Progenitor cell of endocrine pancreas (in vitro differentiated cells): ENCODE results near the gene GPR149. TPM values are rescaled to one million over a fixed set of nuclear protein-coding genes. Genes with fewer than 3 reads are reported as not detected.
"Not testable (repeated sequence)": the region's sequence is repeated elsewhere in the genome, so short reads cannot be mapped to it uniquely, and the experiment has no call there.

Experiments
- DNase-seq: peaks from one replicate; pipeline ENCODE4 v3.0.0; 2021; ENCODE audit warnings: low spot score; ENCODE audit not compliant: unreplicated experiment
- H3K27ac Mint-ChIP-seq: 2 replicates; pipeline ENCODE4 v1.8.0; 2021; ENCODE audit warnings: mild to moderate bottlenecking, moderate library complexity, mixed read lengths
- H3K27me3 Mint-ChIP-seq: 2 replicates; pipeline ENCODE4 v1.8.0; 2021; ENCODE audit warnings: mixed read lengths
- H3K36me3 Mint-ChIP-seq: 2 replicates; pipeline ENCODE4 v1.8.0; 2022; ENCODE audit warnings: mixed read lengths; ENCODE audit not compliant: insufficient read depth
- H3K4me1 Mint-ChIP-seq: 2 replicates; pipeline ENCODE4 v1.8.0; 2021; ENCODE audit warnings: low read depth, mixed read lengths
- H3K4me3 Mint-ChIP-seq: 2 replicates; pipeline ENCODE4 v1.8.0; 2021; ENCODE audit warnings: low read depth, mild to moderate bottlenecking, moderate library complexity, mixed read lengths
- H3K9me3 Mint-ChIP-seq: 2 replicates; pipeline ENCODE4 v1.8.0; 2021; ENCODE audit warnings: low read depth, mixed read lengths
- long read RNA-seq: library from polyadenylated mRNA; unstranded; transcript quantifications from one replicate; pipeline ENCODE4 v2.0.0, GENCODE V29; 2020
- total RNA-seq: library from RNA; stranded (reverse); gene quantifications from 2 replicates; pipeline ENCODE4 v1.2.1, GENCODE V29; 2021
- TF ChIP-seq, protein P1 (sequence below): fragments of 200-600 bp; sonication (generic); IDR thresholded peaks from one replicate; pipeline ENCODE4 v1.5.0; 2021; ENCODE audit warnings: antibody characterized with exemption, mild to moderate bottlenecking; ENCODE audit not compliant: unreplicated experiment

GPR149 gene
- not detected in 2 replicates for total RNA-seq
- long read RNA-seq: 0 reads

GRCh38 chr3:154430014-154430413 is at the start of gene GPR149:
GPR149 (minus strand) TSS chr3:154430190; CDS start chr3:154429615, 575 bp downstream.
- peak within 1 kb of the TSS; percentile 64 for H3K4me3 Mint-ChIP-seq
- H3K36me3 Mint-ChIP-seq: no peaks in the 10 kb centered on the region
- no peaks in the 10 kb centered on the region for H3K9me3 Mint-ChIP-seq
- H3K27ac Mint-ChIP-seq: no peak within 1 kb of the TSS
- DNase-seq: no peak
- TF ChIP-seq, protein P1, sequence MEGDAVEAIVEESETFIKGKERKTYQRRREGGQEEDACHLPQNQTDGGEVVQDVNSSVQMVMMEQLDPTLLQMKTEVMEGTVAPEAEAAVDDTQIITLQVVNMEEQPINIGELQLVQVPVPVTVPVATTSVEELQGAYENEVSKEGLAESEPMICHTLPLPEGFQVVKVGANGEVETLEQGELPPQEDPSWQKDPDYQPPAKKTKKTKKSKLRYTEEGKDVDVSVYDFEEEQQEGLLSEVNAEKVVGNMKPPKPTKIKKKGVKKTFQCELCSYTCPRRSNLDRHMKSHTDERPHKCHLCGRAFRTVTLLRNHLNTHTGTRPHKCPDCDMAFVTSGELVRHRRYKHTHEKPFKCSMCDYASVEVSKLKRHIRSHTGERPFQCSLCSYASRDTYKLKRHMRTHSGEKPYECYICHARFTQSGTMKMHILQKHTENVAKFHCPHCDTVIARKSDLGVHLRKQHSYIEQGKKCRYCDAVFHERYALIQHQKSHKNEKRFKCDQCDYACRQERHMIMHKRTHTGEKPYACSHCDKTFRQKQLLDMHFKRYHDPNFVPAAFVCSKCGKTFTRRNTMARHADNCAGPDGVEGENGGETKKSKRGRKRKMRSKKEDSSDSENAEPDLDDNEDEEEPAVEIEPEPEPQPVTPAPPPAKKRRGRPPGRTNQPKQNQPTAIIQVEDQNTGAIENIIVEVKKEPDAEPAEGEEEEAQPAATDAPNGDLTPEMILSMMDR: no peak
- peaks cover 18% of the 10 kb centered on the region for H3K4me1 Mint-ChIP-seq
- H3K27me3 Mint-ChIP-seq: peaks cover 58% of the 10 kb centered on the region

DNA sequence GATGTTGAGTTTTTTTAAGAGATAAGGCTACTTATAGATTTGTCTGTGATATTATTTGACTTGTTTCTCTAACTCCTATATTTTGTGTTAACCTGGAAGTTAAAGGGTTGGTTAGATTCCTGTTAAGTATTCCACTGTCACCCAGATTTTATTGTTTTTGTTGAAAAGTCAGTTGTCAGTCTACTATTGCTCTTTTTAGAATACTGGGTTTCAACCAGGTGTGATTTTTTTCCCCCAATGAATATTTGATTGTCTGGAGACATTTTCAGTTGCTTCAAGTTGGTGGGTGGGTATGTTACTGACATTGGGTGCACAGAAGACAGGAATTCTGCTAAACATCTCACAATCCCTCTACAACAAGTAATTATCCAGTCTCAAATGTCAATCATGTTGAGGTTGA is 43.8 kb upstream of the GPR149 start:
- H3K36me3 Mint-ChIP-seq: no peaks in the 10 kb centered on the region
- H3K4me1 Mint-ChIP-seq: no peaks in the 10 kb centered on the region
- no peaks in the 10 kb centered on the region for H3K27me3 Mint-ChIP-seq
- peaks cover 8% of the 10 kb centered on the region for H3K9me3 Mint-ChIP-seq
- no peak overlapping the region for H3K4me3 Mint-ChIP-seq
- TF ChIP-seq, protein P1: no peak
- H3K27ac Mint-ChIP-seq: no peak overlapping the region
- DNase-seq: no peak

DNA sequence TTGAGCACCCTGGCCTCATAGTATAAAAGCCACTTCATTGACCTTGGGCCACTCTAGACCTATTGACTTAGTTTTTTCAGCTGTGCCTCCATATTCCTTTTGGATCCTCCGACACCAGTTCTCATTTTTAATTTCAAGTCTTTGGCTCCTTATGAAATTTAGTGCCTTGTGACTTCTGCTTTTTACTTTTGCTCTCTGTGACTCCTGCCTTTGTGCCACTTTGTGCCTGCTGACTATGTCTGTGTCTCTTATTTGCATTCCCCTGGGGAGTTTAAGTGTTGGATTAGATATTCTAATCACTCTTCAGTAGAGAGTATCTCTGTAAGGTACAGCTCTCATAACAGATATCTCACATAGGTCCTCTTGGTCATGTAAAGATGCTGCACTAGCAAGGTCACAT is 39.6 kb upstream of the GPR149 start:
- no peak overlapping the region for H3K27ac Mint-ChIP-seq
- H3K4me3 Mint-ChIP-seq: no peak overlapping the region
- no peak for DNase-seq
- no peaks in the 10 kb centered on the region for H3K4me1 Mint-ChIP-seq
- no peaks in the 10 kb centered on the region for H3K27me3 Mint-ChIP-seq
- H3K36me3 Mint-ChIP-seq: no peaks in the 10 kb centered on the region
- peaks cover 8% of the 10 kb centered on the region for H3K9me3 Mint-ChIP-seq
- TF ChIP-seq, protein P1: no peak

- H3K27me3 Mint-ChIP-seq: no peaks in the 10 kb centered on the region
- H3K36me3 Mint-ChIP-seq: no peaks in the 10 kb centered on the region
- no peak for DNase-seq
- TF ChIP-seq, protein P1: no peak
- no peak overlapping the region for H3K27ac Mint-ChIP-seq
- no peaks in the 10 kb centered on the region for H3K4me1 Mint-ChIP-seq
- no peaks in the 10 kb centered on the region for H3K9me3 Mint-ChIP-seq
- no peak overlapping the region for H3K4me3 Mint-ChIP-seq
Observed at GRCh38 chr3:154464440-154465190, 34.6 kb upstream of the GPR149 start.

- H3K36me3 Mint-ChIP-seq: no peaks in the 10 kb centered on the region
- H3K27ac Mint-ChIP-seq: no peak overlapping the region
- TF ChIP-seq, protein P1: no peak
- H3K4me3 Mint-ChIP-seq: no peak overlapping the region
- no peaks in the 10 kb centered on the region for H3K27me3 Mint-ChIP-seq
- H3K4me1 Mint-ChIP-seq: no peaks in the 10 kb centered on the region
- no peak for DNase-seq
- H3K9me3 Mint-ChIP-seq: no peaks in the 10 kb centered on the region
Observed at GRCh38 chr3:154458560-154458959, 28.6 kb upstream of the GPR149 start.

DNA sequence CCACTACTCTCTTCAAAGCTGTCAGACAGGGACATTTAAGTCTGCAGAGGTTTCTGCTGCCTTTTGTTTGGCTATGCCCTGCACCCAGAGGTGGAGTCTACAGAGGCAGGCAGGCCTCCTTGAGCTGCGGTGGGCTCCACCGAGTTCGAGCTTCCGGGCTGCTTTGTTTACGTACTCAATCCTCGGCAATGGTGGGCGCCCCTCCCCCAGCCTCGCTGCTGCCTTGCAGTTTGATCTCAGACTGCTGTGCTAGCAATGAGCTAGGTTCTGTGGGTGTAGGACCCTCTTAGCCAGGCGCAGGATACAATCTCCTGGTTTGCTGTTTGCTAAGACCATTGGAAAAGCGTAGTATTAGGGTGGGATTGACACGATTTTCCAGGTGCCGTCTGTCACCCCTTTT is 9.1 kb upstream of the GPR149 start:
- not testable (repeated sequence) for H3K9me3 Mint-ChIP-seq, H3K4me1 Mint-ChIP-seq, H3K4me3 Mint-ChIP-seq, DNase-seq, H3K36me3 Mint-ChIP-seq, H3K27me3 Mint-ChIP-seq, H3K27ac Mint-ChIP-seq
